ENCODE measurements around the gene OLFM2. TPM values are rescaled to one million over a fixed set of nuclear protein-coding genes. Genes with fewer than 3 reads are reported as not detected.

Gene OLFM2
- total and polyA plus RNA-seq, 9 of the 15 experiments (the other 6 are each of a cell fraction or from before 2014, with no cell fraction given), result 0.10 to 0.33 (median 0.23) TPM; not detected in 4

DNA sequence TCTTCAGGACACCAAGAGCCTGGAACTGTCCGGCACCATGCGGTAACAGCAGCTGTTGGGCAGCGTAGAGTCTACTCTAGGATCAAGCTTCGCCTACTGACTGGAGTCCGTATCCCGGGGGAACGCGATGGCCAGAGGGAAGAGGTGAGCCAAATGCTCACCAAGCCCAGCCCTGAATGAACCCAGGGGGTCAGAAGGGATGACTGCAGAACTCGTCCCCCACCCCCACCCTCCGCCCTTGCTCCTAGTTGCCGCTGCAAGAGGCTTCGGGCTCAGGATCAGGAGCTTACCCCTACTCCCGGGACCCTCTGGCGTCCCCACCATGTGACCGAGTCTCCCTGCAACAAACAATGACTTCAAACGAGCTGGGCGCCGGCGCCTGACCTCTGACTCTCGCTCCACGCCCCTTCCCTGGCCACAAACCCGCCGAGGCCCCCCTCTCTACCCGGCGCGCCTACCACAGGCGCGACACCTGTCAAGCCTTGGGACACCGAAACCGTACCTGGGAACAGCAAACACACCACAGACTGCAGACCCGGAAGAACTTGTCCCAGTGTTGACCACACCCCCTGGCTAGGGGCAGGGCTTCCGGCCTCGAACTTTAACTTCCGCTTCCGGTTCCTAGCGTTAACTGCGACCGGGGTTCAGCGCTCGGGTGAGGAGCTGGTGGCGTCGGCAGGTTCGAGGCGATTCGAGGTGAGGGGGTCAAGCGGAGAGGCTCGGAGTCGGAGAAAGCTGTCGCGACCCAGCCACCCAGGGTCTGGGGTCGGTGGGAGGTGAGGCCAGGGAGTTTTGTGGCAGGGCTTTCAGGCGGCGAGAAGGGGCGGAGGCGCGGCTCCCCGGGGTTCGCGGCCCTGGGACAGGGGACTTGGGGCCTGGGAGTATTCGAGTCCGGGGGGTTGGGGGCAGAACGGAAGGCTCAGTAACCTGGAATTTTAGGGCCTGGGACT lies 108.8 kb downstream of the OLFM2 start, which contains the start of gene UBL5:
TSS of gene UBL5 (plus strand) at position 630 of the 950 bp plus-strand sequence. CDS start 420 bp downstream, outside the sequence.
- H3K9ac ChIP-seq (ENCODE audit: insufficient read depth in 1 of 2, low read depth in 2 of 2, low read length in 2 of 2), result peak within 1 kb of the TSS; percentile 88 to 99
- peaks cover 46% of the 10 kb centered on the region for H3K79me2 ChIP-seq (ENCODE audit: control insufficient read depth, insufficient read depth, low read length)
- ChIA-PET CTCF (ENCODE audit: low intra/inter-chr PET ratio) (interaction anchor here (0.6 kb wide), 1 partner anchor 11 kb away, joined by 3 read pairs; no protein-coding TSS in a partner anchor), POLR2A (interaction anchor here (0.5 to 1.6 kb wide), 8 partner anchors 9 to 1698 kb away, joined by 3 to 4 read pairs (median 4); no protein-coding TSS in a partner anchor)
- peak; percentile 95 for FAIRE-seq
- H3K9me1 ChIP-seq (ENCODE audit: control insufficient read depth, insufficient read depth, low read length), result no peaks in the 10 kb centered on the region
- peaks cover 2 to 15% of the 10 kb centered on the region in 2 experiments; a peak in 3 of 5 replicates for H3K4me1 ChIP-seq (replicated peaks in 1 of 2; ENCODE audit: control insufficient read depth in 2 of 2, insufficient read depth in 2 of 2, low read length in 2 of 2)
- H4K20me1 ChIP-seq (replicated peaks; ENCODE audit: control insufficient read depth, insufficient read depth, low read length), result no peaks in the 10 kb centered on the region; the same call in 1 of the 2 replicates
- peak within 1 kb of the TSS; percentile 90 for H3K4me2 ChIP-seq (ENCODE audit: insufficient read depth, low read length)
- in situ Hi-C loops (cut with MboI) (no loop called here), intact Hi-C loops (cut with micrococcal nuclease) (no loop called here)
- H3K4me3 ChIP-seq, result peak within 1 kb of the TSS; percentile 80
- H3K27me3 ChIP-seq (ENCODE audit: control insufficient read depth in 2 of 2, insufficient read depth in 2 of 2, low read length in 2 of 2), result no peaks in the 10 kb centered on the region
- H3K27ac ChIP-seq (ENCODE audit: extremely low read depth, low read depth, low read length), result peak within 1 kb of the TSS; percentile 66
- peak within 1 kb of the TSS; percentile 83 for H2AFZ ChIP-seq (ENCODE audit: low read depth, low read length)
- no peaks in the 10 kb centered on the region for H3K9me3 ChIP-seq (replicated peaks; ENCODE audit: control insufficient read depth, insufficient read depth, low read depth, low read length)
- WGBS (ENCODE audit: insufficient coverage, low coverage, missing lambda C conversion rate), result under 1% methylated on average over 54 of the region's 62 CpGs
- peak; percentile 98 for ATAC-seq
- peaks cover 31% of the 10 kb centered on the region; the same call in 2 of the 3 replicates for H3K36me3 ChIP-seq (ENCODE audit: control insufficient read depth, insufficient read depth, low read length)
- BruUV-seq (replicated peaks), result TSS peak; percentile 85
- peak; percentile 85 to 96 (median 92) for DNase-seq (ENCODE audit: extremely low read depth in 1 of 4, low spot score in 3 of 4)
- TF ChIP-seq KAT8 (IDR thresholded peaks at IDR 0.05; ENCODE audit: low read depth), result no peak
- no peak for TF ChIP-seq TARDBP (IDR thresholded peaks at IDR 0.05)
- TF ChIP-seq LEF1 (IDR thresholded peaks at IDR 0.05), result no peak
- TF ChIP-seq, protein P1, sequence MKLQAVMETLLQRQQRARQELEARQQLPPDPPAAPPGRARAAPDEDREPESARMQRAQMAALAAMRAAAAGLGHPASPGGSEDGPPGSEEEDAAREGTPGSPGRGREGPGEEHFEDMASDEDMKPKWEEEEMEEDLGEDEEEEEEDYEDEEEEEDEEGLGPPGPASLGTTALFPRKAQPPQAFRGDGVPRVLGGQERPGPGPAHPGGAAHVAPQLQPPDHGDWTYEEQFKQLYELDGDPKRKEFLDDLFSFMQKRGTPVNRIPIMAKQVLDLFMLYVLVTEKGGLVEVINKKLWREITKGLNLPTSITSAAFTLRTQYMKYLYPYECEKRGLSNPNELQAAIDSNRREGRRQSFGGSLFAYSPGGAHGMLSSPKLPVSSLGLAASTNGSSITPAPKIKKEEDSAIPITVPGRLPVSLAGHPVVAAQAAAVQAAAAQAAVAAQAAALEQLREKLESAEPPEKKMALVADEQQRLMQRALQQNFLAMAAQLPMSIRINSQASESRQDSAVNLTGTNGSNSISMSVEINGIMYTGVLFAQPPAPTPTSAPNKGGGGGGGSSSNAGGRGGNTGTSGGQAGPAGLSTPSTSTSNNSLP (IDR thresholded peaks at IDR 0.05; ENCODE audit: borderline replicate concordance, low read depth, low read length), result no peak
- TF ChIP-seq ZNF79 (CRISPR knock-in tag; IDR thresholded peaks at IDR 0.05; ENCODE audit: low read depth), result no peak
- TF ChIP-seq, protein P2, sequence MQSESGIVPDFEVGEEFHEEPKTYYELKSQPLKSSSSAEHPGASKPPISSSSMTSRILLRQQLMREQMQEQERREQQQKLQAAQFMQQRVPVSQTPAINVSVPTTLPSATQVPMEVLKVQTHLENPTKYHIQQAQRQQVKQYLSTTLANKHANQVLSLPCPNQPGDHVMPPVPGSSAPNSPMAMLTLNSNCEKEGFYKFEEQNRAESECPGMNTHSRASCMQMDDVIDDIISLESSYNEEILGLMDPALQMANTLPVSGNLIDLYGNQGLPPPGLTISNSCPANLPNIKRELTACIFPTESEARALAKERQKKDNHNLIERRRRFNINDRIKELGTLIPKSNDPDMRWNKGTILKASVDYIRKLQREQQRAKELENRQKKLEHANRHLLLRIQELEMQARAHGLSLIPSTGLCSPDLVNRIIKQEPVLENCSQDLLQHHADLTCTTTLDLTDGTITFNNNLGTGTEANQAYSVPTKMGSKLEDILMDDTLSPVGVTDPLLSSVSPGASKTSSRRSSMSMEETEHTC (IDR thresholded peaks at IDR 0.05), result no peak
- no peak for TF ChIP-seq ZC3H4 (CRISPR knock-in tag; IDR thresholded peaks at IDR 0.05; ENCODE audit: borderline replicate concordance)
- no peak for TF ChIP-seq PPARD (CRISPR knock-in tag; IDR thresholded peaks at IDR 0.05)
- no peak for TF ChIP-seq BRD4 (IDR thresholded peaks at IDR 0.05)
- TF ChIP-seq ZFX (CRISPR knock-in tag; IDR thresholded peaks at IDR 0.05), result peak; percentile 38
- TF ChIP-seq CXXC5 (CRISPR knock-in tag; IDR thresholded peaks at IDR 0.05), result peak; percentile 54
- TF ChIP-seq XRCC3 (IDR thresholded peaks at IDR 0.05), result no peak
- TF ChIP-seq, protein P3, sequence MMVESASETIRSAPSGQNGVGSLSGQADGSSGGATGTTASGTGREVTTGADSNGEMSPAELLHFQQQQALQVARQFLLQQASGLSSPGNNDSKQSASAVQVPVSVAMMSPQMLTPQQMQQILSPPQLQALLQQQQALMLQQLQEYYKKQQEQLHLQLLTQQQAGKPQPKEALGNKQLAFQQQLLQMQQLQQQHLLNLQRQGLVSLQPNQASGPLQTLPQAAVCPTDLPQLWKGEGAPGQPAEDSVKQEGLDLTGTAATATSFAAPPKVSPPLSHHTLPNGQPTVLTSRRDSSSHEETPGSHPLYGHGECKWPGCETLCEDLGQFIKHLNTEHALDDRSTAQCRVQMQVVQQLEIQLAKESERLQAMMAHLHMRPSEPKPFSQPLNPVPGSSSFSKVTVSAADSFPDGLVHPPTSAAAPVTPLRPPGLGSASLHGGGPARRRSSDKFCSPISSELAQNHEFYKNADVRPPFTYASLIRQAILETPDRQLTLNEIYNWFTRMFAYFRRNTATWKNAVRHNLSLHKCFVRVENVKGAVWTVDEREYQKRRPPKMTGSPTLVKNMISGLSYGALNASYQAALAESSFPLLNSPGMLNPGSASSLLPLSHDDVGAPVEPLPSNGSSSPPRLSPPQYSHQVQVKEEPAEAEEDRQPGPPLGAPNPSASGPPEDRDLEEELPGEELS (CRISPR knock-in tag; IDR thresholded peaks at IDR 0.05; ENCODE audit: borderline replicate concordance), result peak; percentile 73; the same call in 1 of the 2 replicates
